GM23248 (cell line): ENCODE measurements around the gene ETV6. TPM values are rescaled to one million over a fixed set of nuclear protein-coding genes. Genes with fewer than 3 reads are reported as not detected.

Experiments
- DNase-seq: peaks from one replicate; pipeline ENCODE4 v3.0.0-alpha.2; 2015
- H2AFZ ChIP-seq: fragments of 200-600 bp; sonication (generic); 2 replicates; pipeline ENCODE4 v1.6.1; 2016; ENCODE audit warnings: antibody characterized with exemption
- H3F3A ChIP-seq: fragments of 200-600 bp; sonication (generic); 2 replicates; pipeline ENCODE4 v1.6.1; 2016; ENCODE audit warnings: mild to moderate bottlenecking, antibody characterized with exemption, mixed run types; ENCODE audit not compliant: insufficient read depth
- H3K27ac ChIP-seq: fragments of 200-600 bp; sonication (generic); 2 replicates; pipeline ENCODE4 v1.5.1; 2016; ENCODE audit warnings: mild to moderate bottlenecking
- H3K27me3 ChIP-seq: fragments of 200-600 bp; sonication (generic); replicated peaks from 2 replicates; pipeline ENCODE4 v1.6.1; 2016; ENCODE audit warnings: mild to moderate bottlenecking; ENCODE audit not compliant: insufficient read depth
- H3K36me3 ChIP-seq: fragments of 200-600 bp; sonication (generic); 2 replicates; pipeline ENCODE4 v1.6.1; 2016; ENCODE audit warnings: low read depth, mild to moderate bottlenecking
- H3K4me1 ChIP-seq: fragments of 200-600 bp; sonication (generic); 2 replicates; pipeline ENCODE4 v1.6.1; 2016; ENCODE audit warnings: mild to moderate bottlenecking; ENCODE audit not compliant: insufficient read depth
- H3K4me2 ChIP-seq: fragments of 200-600 bp; sonication (generic); one replicate; pipeline ENCODE4 v1.6.1; 2016; ENCODE audit warnings: mild to moderate bottlenecking; ENCODE audit not compliant: unreplicated experiment
- H3K4me3 ChIP-seq: fragments of 200-600 bp; sonication (generic); 2 replicates; pipeline ENCODE4 v1.5.1; 2016; ENCODE audit warnings: mild to moderate bottlenecking
- H3K79me2 ChIP-seq: fragments of 200-600 bp; sonication (generic); 2 replicates; pipeline ENCODE4 v1.6.1; 2016; ENCODE audit warnings: mild to moderate bottlenecking; ENCODE audit not compliant: insufficient read depth
- H3K9ac ChIP-seq: fragments of 200-600 bp; sonication (generic); 2 replicates; pipeline ENCODE4 v1.6.1; 2016; ENCODE audit warnings: mild to moderate bottlenecking
- H3K9me2 ChIP-seq: fragments of 200-600 bp; sonication (generic); 2 replicates; pipeline ENCODE4 v1.6.1; 2016; ENCODE audit warnings: mixed run types, mild to moderate bottlenecking, moderate library complexity; ENCODE audit not compliant: insufficient read depth
- H3K9me3 ChIP-seq: fragments of 200-600 bp; sonication (generic); one replicate; pipeline ENCODE4 v1.6.1; 2017; ENCODE audit warnings: low read depth
- H4K20me1 ChIP-seq: fragments of 200-600 bp; sonication (generic); 2 replicates; pipeline ENCODE4 v1.6.0; 2016; ENCODE audit not compliant: insufficient read depth
- EZH2 ChIP-seq: fragments of 200-600 bp; sonication (generic); IDR thresholded peaks from 2 replicates; pipeline ENCODE4 v1.6.1; 2018; ENCODE audit warnings: antibody characterized with exemption, mild to moderate bottlenecking; ENCODE audit not compliant: insufficient read depth, poor library complexity, severe bottlenecking
- EZH2phosphoT487 ChIP-seq: fragments of 200-600 bp; sonication (generic); IDR thresholded peaks from 2 replicates; pipeline ENCODE4 v1.6.1; 2018; ENCODE audit warnings: antibody characterized with exemption, moderate library complexity, mild to moderate bottlenecking, low read depth; ENCODE audit not compliant: insufficient read depth
- WGBS, 2 experiments: methylation state at CpG; one replicate each; pipeline ENCODE4 v1.1.6; 2015 to 2017; ENCODE audit warnings: low lambda C conversion rate in 2 of 2, low coverage in 1 of 2; ENCODE audit errors: missing lambda C conversion rate in 2 of 2; 5-methylcytosine and 5-hydroxymethylcytosine counted together
- in situ Hi-C: fragments of 300-500 bp; cut with MboI; formaldehyde crosslinking; loops from 2 replicates; pipeline ENCODE4 v1.15.0; 2020
- polyA plus RNA-seq: library from polyadenylated mRNA; unstranded; fragments of >200 nt; fragmentation: Nextera tagmentation; extraction: Ambion mirVana; gene quantifications from 2 replicates; pipeline ENCODE4 v1.2.1, GENCODE V29; 2016
- total RNA-seq: library from RNA; depleted of rRNA; stranded (reverse); fragments of >200 nt; shearing (Covaris generic); gene quantifications from 2 replicates; pipeline ENCODE4 v1.2.3, GENCODE V29; 2014

ETV6 gene
- total and polyA plus RNA-seq, 2 experiments from 2014 or later = 2.5 to 10.4 TPM

GRCh38 chr12:11648514-11649412 is 711 bp upstream of the ETV6 start:
- H4K20me1 ChIP-seq = no peaks in the 10 kb centered on the region
- H3K79me2 ChIP-seq = peaks cover 35% of the 10 kb centered on the region
- H3K9ac ChIP-seq = peak overlapping the region; percentile 97
- H3F3A ChIP-seq = peaks cover 8% of the 10 kb centered on the region
- peak overlapping the region; percentile 96 for H3K4me2 ChIP-seq
- H3K27ac ChIP-seq = peak overlapping the region; percentile 96
- no peaks in the 10 kb centered on the region for H3K9me2 ChIP-seq
- H3K36me3 ChIP-seq = no peaks in the 10 kb centered on the region
- peaks cover 22% of the 10 kb centered on the region for H3K4me1 ChIP-seq
- WGBS, 2 experiments = 1% methylated on average over 47 to 56 of the region's 58 CpGs
- peak overlapping the region; percentile 88 for H2AFZ ChIP-seq
- no peaks in the 10 kb centered on the region for H3K9me3 ChIP-seq
- H3K4me3 ChIP-seq = peak overlapping the region; percentile 100
- TF ChIP-seq EZH2 (no peak), EZH2phosphoT487 (no peak)
- in situ Hi-C loops = loop anchor here (10.0 kb wide), 1 partner anchor 56 kb away; no protein-coding TSS in a partner anchor
- peak; percentile 95 for DNase-seq
- no peaks in the 10 kb centered on the region for H3K27me3 ChIP-seq

GRCh38 chr12:11650286-11651281 is 1.1 kb downstream of the ETV6 start:
- TF ChIP-seq EZH2phosphoT487 (no peak), EZH2 (no peak)
- DNase-seq = peak; percentile 53
- in situ Hi-C loops = no loop called here
- H3K36me3 ChIP-seq = no peaks in the 10 kb centered on the region
- peak overlapping the region; percentile 85 for H3K4me2 ChIP-seq
- no peaks in the 10 kb centered on the region for H3K27me3 ChIP-seq
- no peaks in the 10 kb centered on the region for H3K9me3 ChIP-seq
- peaks cover 22% of the 10 kb centered on the region for H3K4me1 ChIP-seq
- H3K9ac ChIP-seq = peak overlapping the region; percentile 97
- peak overlapping the region; percentile 100 for H3K4me3 ChIP-seq
- H3K79me2 ChIP-seq = peaks cover 53% of the 10 kb centered on the region
- no peaks in the 10 kb centered on the region for H4K20me1 ChIP-seq
- no peaks in the 10 kb centered on the region for H3K9me2 ChIP-seq
- 5 to 6% methylated on average over 20 to 25 of the region's 25 CpGs for WGBS, 2 experiments
- peak overlapping the region; percentile 88 for H2AFZ ChIP-seq
- H3K27ac ChIP-seq = peak overlapping the region; percentile 96
- H3F3A ChIP-seq = peaks cover 8% of the 10 kb centered on the region

GRCh38 chr12:11651381-11651780 is 1.9 kb downstream of the ETV6 start:
- peak overlapping the region; percentile 85 for H3K4me2 ChIP-seq
- no peak for DNase-seq
- peaks cover 8% of the 10 kb centered on the region for H3F3A ChIP-seq
- H4K20me1 ChIP-seq = no peaks in the 10 kb centered on the region
- peak overlapping the region; percentile 96 for H3K27ac ChIP-seq
- 75 to 84% methylated on average over 4 of the region's 4 CpGs for WGBS, 2 experiments
- peak overlapping the region; percentile 88; the same call in 1 of the 2 replicates for H2AFZ ChIP-seq
- TF ChIP-seq EZH2 = no peak
- TF ChIP-seq EZH2phosphoT487 = no peak
- peak overlapping the region; percentile 97 for H3K9ac ChIP-seq
- no peaks in the 10 kb centered on the region for H3K9me2 ChIP-seq
- peak overlapping the region; percentile 100 for H3K4me3 ChIP-seq
- no peaks in the 10 kb centered on the region for H3K9me3 ChIP-seq
- H3K27me3 ChIP-seq = no peaks in the 10 kb centered on the region
- no peaks in the 10 kb centered on the region for H3K36me3 ChIP-seq
- peaks cover 61% of the 10 kb centered on the region for H3K79me2 ChIP-seq
- H3K4me1 ChIP-seq = peaks cover 22% of the 10 kb centered on the region
- in situ Hi-C loops = no loop called here

GRCh38 chr12:11651785-11652184 is 2.3 kb downstream of the ETV6 start:
- H3K4me2 ChIP-seq = peak overlapping the region; percentile 85
- no peaks in the 10 kb centered on the region for H3K27me3 ChIP-seq
- peak overlapping the region; percentile 97 for H3K9ac ChIP-seq
- peak overlapping the region; percentile 100 for H3K4me3 ChIP-seq
- peaks cover 22% of the 10 kb centered on the region for H3K4me1 ChIP-seq
- peaks cover 65% of the 10 kb centered on the region for H3K79me2 ChIP-seq
- no peaks in the 10 kb centered on the region for H3K36me3 ChIP-seq
- peak; percentile 37 for DNase-seq
- TF ChIP-seq EZH2phosphoT487 (no peak), EZH2 (no peak)
- WGBS, 2 experiments = 43 to 50% methylated on average over 6 of the region's 6 CpGs
- H3K27ac ChIP-seq = peak overlapping the region; percentile 96
- no peaks in the 10 kb centered on the region for H3K9me3 ChIP-seq
- H4K20me1 ChIP-seq = no peaks in the 10 kb centered on the region
- in situ Hi-C loops = no loop called here
- H2AFZ ChIP-seq = no peak overlapping the region
- H3K9me2 ChIP-seq = no peaks in the 10 kb centered on the region
- H3F3A ChIP-seq = peaks cover 8% of the 10 kb centered on the region; the same call in 1 of the 2 replicates
